Measurements from ENCODE around the gene COG8.

DNA sequence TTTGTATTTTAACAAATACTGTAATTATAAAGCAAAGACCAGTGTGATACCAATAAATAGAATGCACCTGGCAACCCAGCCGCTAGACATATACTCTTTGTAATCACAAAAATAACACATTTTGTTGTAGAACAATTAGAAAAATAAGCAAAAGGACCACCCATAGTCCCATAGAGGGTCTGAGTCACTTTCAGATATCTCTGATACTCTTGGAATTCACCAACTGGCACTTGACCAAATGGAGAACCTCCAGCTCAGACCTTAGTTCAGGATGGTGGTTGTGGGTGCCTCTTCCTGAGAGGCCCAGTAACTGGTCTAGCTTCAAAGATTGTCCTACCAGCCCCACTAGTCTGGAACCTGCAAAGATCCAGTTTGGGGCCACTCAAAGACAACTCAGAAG, 47.2 kb upstream of the COG8 start:
- TF ChIP-seq, protein P1, sequence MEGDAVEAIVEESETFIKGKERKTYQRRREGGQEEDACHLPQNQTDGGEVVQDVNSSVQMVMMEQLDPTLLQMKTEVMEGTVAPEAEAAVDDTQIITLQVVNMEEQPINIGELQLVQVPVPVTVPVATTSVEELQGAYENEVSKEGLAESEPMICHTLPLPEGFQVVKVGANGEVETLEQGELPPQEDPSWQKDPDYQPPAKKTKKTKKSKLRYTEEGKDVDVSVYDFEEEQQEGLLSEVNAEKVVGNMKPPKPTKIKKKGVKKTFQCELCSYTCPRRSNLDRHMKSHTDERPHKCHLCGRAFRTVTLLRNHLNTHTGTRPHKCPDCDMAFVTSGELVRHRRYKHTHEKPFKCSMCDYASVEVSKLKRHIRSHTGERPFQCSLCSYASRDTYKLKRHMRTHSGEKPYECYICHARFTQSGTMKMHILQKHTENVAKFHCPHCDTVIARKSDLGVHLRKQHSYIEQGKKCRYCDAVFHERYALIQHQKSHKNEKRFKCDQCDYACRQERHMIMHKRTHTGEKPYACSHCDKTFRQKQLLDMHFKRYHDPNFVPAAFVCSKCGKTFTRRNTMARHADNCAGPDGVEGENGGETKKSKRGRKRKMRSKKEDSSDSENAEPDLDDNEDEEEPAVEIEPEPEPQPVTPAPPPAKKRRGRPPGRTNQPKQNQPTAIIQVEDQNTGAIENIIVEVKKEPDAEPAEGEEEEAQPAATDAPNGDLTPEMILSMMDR (IDR thresholded peaks at IDR 0.05), result no peak
- no peak for TF ChIP-seq POLR2AphosphoS5 (IDR thresholded peaks at IDR 0.05)

Measured in transverse colon (tissue), 4 donors.